ENCODE results near the gene BRD1.

DNA sequence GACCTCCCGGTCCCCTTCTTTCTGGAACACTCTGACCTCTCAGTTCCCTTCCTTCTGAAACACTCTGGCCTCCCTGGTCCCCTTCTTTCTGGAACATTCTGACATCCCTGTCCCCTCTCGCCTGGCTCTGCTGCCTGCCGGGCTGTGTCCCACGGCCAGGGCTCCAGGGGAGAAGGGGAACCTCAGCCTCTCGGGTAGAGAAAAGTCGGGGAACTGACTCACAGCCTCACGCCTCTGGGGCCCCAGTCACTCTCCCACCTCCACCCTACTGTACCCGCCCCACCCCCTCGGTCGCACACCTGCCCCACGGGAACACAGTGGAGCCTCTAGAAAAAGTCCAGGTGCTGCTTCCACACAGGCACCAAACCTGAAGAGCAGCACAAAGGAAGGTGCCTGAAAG lies 93.3 kb downstream of the BRD1 start:
- TF ChIP-seq, protein P1, sequence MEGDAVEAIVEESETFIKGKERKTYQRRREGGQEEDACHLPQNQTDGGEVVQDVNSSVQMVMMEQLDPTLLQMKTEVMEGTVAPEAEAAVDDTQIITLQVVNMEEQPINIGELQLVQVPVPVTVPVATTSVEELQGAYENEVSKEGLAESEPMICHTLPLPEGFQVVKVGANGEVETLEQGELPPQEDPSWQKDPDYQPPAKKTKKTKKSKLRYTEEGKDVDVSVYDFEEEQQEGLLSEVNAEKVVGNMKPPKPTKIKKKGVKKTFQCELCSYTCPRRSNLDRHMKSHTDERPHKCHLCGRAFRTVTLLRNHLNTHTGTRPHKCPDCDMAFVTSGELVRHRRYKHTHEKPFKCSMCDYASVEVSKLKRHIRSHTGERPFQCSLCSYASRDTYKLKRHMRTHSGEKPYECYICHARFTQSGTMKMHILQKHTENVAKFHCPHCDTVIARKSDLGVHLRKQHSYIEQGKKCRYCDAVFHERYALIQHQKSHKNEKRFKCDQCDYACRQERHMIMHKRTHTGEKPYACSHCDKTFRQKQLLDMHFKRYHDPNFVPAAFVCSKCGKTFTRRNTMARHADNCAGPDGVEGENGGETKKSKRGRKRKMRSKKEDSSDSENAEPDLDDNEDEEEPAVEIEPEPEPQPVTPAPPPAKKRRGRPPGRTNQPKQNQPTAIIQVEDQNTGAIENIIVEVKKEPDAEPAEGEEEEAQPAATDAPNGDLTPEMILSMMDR (IDR thresholded peaks at IDR 0.05; ENCODE audit: insufficient read depth, low read depth, low read length): no peak
- no peak for TF ChIP-seq EZH2 (IDR thresholded peaks at IDR 0.05; ENCODE audit: insufficient read depth, low read length)

All from astrocyte (in vitro differentiated cells and primary cell).